Kidney epithelial cell (primary cell): Measurements from ENCODE around the gene RPS2. TPM values are rescaled to one million over a fixed set of nuclear protein-coding genes. Genes with fewer than 3 reads are reported as not detected.
"Not testable (repeated sequence)": the region's sequence is repeated elsewhere in the genome, so short reads cannot be mapped to it uniquely, and the experiment has no call there.

Source experiments
- DNase-seq: peaks from one replicate; pipeline ENCODE4 v3.0.0-alpha.2; 2010; ENCODE audit warnings: low read depth
- H3K27me3 ChIP-seq: 2 replicates; pipeline ENCODE4 v1.6.0; 2011; ENCODE audit warnings: low read length; ENCODE audit not compliant: control insufficient read depth, insufficient read depth
- H3K36me3 ChIP-seq: 2 replicates; pipeline ENCODE4 v1.5.1; 2011; ENCODE audit warnings: low read length; ENCODE audit not compliant: control insufficient read depth, insufficient read depth
- H3K4me3 ChIP-seq: 2 replicates; pipeline ENCODE4 v1.5.1; 2011; ENCODE audit warnings: low read depth, mild to moderate bottlenecking, control low read depth, low read length
- CTCF ChIP-seq: IDR thresholded peaks from 2 replicates; pipeline ENCODE4 v1.5.1; 2011; ENCODE audit warnings: mild to moderate bottlenecking, moderate library complexity, low read length, control low read depth, inconsistent platforms; ENCODE audit not compliant: insufficient read depth, poor library complexity, severe bottlenecking
- total RNA-seq: library from RNA; depleted of rRNA; stranded (reverse); fragments of >200 nt; gene quantifications from 2 replicates; pipeline ENCODE4 v1.2.3, GENCODE V29; 2015

The RPS2 gene
- total RNA-seq, 1 donor from 2014 or later = 4,278 TPM

GRCh38 chr16:1941162-1942046, 23.2 kb downstream of the RPS2 start:
- H3K36me3 ChIP-seq = peaks cover 2% of the 10 kb centered on the region
- DNase-seq = no peak
- TF ChIP-seq CTCF = peak; percentile 32
- H3K27me3 ChIP-seq = no peaks in the 10 kb centered on the region
- no peak overlapping the region for H3K4me3 ChIP-seq

- DNase-seq = no peak
- peaks cover 2% of the 10 kb centered on the region for H3K36me3 ChIP-seq
- no peak for TF ChIP-seq CTCF
- no peaks in the 10 kb centered on the region for H3K27me3 ChIP-seq
- H3K4me3 ChIP-seq = no peak overlapping the region
Observed at GRCh38 chr16:1940273-1941161, 24.1 kb downstream of the RPS2 start.

- not testable (repeated sequence) for H3K36me3 ChIP-seq, H3K27me3 ChIP-seq, DNase-seq, H3K4me3 ChIP-seq
Observed at GRCh38 chr16:1939833-1940232, 24.8 kb downstream of the RPS2 start.

GRCh38 chr16:1938910-1939309, 25.7 kb downstream of the RPS2 start:
- Histone ChIP-seq H3K36me3 (peaks cover 2% of the 10 kb centered on the region), H3K27me3 (no peaks in the 10 kb centered on the region), H3K4me3 (no peak overlapping the region)
- DNase-seq = no peak
- TF ChIP-seq CTCF = no peak

- DNase-seq = no peak
- Histone ChIP-seq H3K27me3 (no peaks in the 10 kb centered on the region), H3K4me3 (no peak overlapping the region), H3K36me3 (peaks cover 2% of the 10 kb centered on the region)
- no peak for TF ChIP-seq CTCF
Observed at GRCh38 chr16:1938316-1938715, 26.3 kb downstream of the RPS2 start.

- TF ChIP-seq CTCF = no peak
- no peak for DNase-seq
- Histone ChIP-seq H3K27me3 (no peaks in the 10 kb centered on the region), H3K4me3 (no peak overlapping the region), H3K36me3 (peaks cover 2% of the 10 kb centered on the region)
Observed at GRCh38 chr16:1936945-1937479, 27.6 kb downstream of the RPS2 start.
